Fibroblast of pulmonary artery (primary cell): ENCODE measurements around the gene RFX7.

ENCODE experiments used
- DNase-seq: peaks from one replicate; pipeline ENCODE4 v3.0.0-alpha.2; 2010; ENCODE audit warnings: low read depth
- H3K4me3 ChIP-seq: replicated peaks from 2 replicates; pipeline ENCODE4 v1.5.1; 2011; ENCODE audit warnings: low read depth, mild to moderate bottlenecking, control low read depth, low read length, moderate library complexity
- CTCF ChIP-seq: IDR thresholded peaks from 2 replicates; pipeline ENCODE4 v1.5.1; 2011; ENCODE audit warnings: mild to moderate bottlenecking, control low read depth, low read length, inconsistent platforms; ENCODE audit errors: missing control alignments

Gene RFX7

GRCh38 chr15:56222302-56222701, 21.4 kb downstream of the RFX7 start:
- no peak for TF ChIP-seq CTCF
- no peak overlapping the region for H3K4me3 ChIP-seq
- no peak for DNase-seq

- no peak overlapping the region for H3K4me3 ChIP-seq
- DNase-seq = no peak
- TF ChIP-seq CTCF = no peak
Measured at GRCh38 chr15:56217341-56217740, 26.3 kb downstream of the RFX7 start.

DNA sequence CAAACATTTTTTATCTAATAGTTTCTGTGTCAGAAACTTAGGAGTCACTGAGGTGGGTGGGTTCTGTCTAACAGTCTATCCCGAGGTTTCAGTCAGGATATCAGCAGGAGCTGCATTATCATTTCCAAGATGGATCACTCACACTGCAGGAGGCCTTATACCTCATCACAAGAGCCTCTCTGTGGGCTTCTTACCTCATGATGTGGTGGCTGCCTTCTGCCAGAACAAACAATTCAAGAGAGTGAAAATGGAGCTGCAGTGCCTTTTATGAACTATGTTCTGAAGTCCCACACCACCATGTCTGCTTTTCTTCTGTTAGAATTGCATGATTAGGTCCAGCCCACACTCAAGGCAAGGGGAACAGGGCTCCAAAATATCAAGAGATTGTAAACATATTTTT, 27.9 kb downstream of the RFX7 start:
- H3K4me3 ChIP-seq = no peak overlapping the region
- DNase-seq = peak; percentile 58
- TF ChIP-seq CTCF = no peak

- TF ChIP-seq CTCF = no peak
- DNase-seq = no peak
- no peak overlapping the region for H3K4me3 ChIP-seq
Measured at GRCh38 chr15:56211960-56212550, 31.6 kb downstream of the RFX7 start.

DNA sequence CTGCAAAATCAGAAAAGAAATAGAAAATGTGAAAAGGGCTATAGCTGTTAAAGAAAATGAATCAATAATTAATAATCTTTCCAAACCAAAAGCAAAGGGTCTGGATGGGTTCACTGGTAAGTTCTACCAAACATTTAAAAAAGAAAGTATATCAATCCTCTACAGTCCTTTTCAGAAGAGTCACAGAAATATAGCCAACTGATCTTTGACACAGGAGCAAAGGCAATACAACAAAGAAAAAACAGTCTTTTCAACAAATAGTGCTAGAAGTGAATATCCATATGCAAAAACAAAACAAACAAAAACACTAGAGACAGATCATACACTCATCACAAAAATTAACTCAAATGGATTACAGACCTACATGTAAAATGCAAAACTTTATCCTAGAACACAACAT, 32.6 kb downstream of the RFX7 start:
- no peak for TF ChIP-seq CTCF
- DNase-seq = no peak
- no peak overlapping the region for H3K4me3 ChIP-seq

DNA sequence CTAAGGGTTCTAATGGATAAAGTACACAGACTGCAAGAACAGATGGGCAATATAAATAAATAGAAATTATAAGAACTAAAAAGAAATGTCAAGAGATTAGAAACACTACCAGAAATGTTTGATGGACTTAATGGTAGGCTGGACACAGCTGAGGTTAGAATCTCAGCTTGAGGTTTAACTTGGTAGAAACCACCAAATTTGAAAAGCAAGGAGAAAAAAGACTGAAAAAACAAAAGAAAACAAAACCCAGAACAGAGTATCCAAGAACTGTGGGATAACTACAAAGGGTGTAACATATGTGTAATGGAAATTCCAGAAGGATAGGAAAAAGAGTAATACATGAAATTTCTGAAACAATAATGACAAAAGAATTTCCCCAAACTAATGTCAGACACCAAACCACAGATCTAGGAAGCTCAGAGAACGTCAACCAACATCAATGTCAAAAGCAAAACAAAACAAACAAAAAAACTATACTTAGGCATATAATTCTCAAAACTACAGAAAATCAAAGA, 35.0 kb downstream of the RFX7 start:
- no peak for TF ChIP-seq CTCF
- no peak for DNase-seq
- H3K4me3 ChIP-seq = no peak overlapping the region

GRCh38 chr15:56208185-56208584, 35.5 kb downstream of the RFX7 start:
- DNase-seq = no peak
- no peak for TF ChIP-seq CTCF
- H3K4me3 ChIP-seq = no peak overlapping the region
